Measurements from ENCODE around the gene QRSL1. TPM values are rescaled to one million over a fixed set of nuclear protein-coding genes. Genes with fewer than 3 reads are reported as not detected.
"Not testable (repeated sequence)": the region's sequence is repeated elsewhere in the genome, so short reads cannot be mapped to it uniquely, and the experiment has no call there.

QRSL1 gene
- total RNA-seq, result 10 to 100 TPM; 20.0 to 20.5 TPM

GRCh38 chr6:106629103-106629858, at the start of gene QRSL1, which contains the start of gene RTN4IP1:
QRSL1 (plus strand) TSS chr6:106629578; CDS start chr6:106629682, 104 bp downstream.
RTN4IP1 (minus strand) TSS chr6:106629498; CDS start chr6:106629021, 477 bp downstream.
- DNase-seq (ENCODE audit: low spot score in 2 of 2) (peak; percentile 77 to 89), ATAC-seq (peak; percentile 97 to 98)
- Mint-ChIP-seq H3K27ac (peak within 1 kb of the TSS; percentile 93 to 98), H3K36me3 (peaks cover 6 to 17% of the 10 kb centered on the region in 2 donors), H3K9me3 (no peaks in the 10 kb centered on the region)

GRCh38 chr6:106581468-106581867, 47.9 kb upstream of the QRSL1 start:
- DNase-seq (ENCODE audit: low spot score in 2 of 2) (no peak), ATAC-seq (no peak)
- Mint-ChIP-seq H3K36me3 (no peaks in the 10 kb centered on the region), H3K9me3 (no peaks in the 10 kb centered on the region), H3K27ac (no peak overlapping the region)

GRCh38 chr6:106586815-106587415, 42.5 kb upstream of the QRSL1 start:
- DNase-seq (ENCODE audit: low spot score in 2 of 2), result no peak
- Mint-ChIP-seq H3K27ac (no peak overlapping the region), H3K9me3 (no peaks in the 10 kb centered on the region), H3K36me3 (no peaks in the 10 kb centered on the region)
- ATAC-seq, result no peak

- DNase-seq (ENCODE audit: low spot score in 2 of 2); H3K36me3 Mint-ChIP-seq; ATAC-seq; H3K27ac Mint-ChIP-seq; H3K9me3 Mint-ChIP-seq: not testable (repeated sequence)
Measured at GRCh38 chr6:106588937-106589336, 40.4 kb upstream of the QRSL1 start.

- no peak overlapping the region for H3K27ac Mint-ChIP-seq
- no peaks in the 10 kb centered on the region for H3K36me3 Mint-ChIP-seq
- no peaks in the 10 kb centered on the region for H3K9me3 Mint-ChIP-seq
- no peak for DNase-seq (ENCODE audit: low spot score in 2 of 2)
- no peak for ATAC-seq
Measured at GRCh38 chr6:106591111-106591825, 38.1 kb upstream of the QRSL1 start.

GRCh38 chr6:106599440-106599839, 29.9 kb upstream of the QRSL1 start:
- no peak for DNase-seq (ENCODE audit: low spot score in 2 of 2)
- no peak for ATAC-seq
- Mint-ChIP-seq H3K27ac (no peak overlapping the region), H3K36me3 (peaks cover 4 to 5% of the 10 kb centered on the region in 2 donors), H3K9me3 (no peaks in the 10 kb centered on the region)

GRCh38 chr6:106600329-106600728, 29.0 kb upstream of the QRSL1 start:
- peaks cover 4 to 5% of the 10 kb centered on the region in 2 donors for H3K36me3 Mint-ChIP-seq
- ATAC-seq, result no peak

GRCh38 chr6:106608080-106608668, 21.2 kb upstream of the QRSL1 start:
- H3K36me3 Mint-ChIP-seq, result peaks cover 0 to 8% of the 10 kb centered on the region in 2 donors
- H3K9me3 Mint-ChIP-seq, result no peaks in the 10 kb centered on the region
- peak in 1 of 2 donors; percentile 42 for DNase-seq (ENCODE audit: low spot score in 2 of 2)

More at GRCh38 chr6:106600329-106600728, 29.0 kb upstream of the QRSL1 start:
- Mint-ChIP-seq H3K9me3 (no peaks in the 10 kb centered on the region), H3K27ac (peak overlapping the region in 1 of 2 donors; percentile 60)
- DNase-seq (ENCODE audit: low spot score in 2 of 2), result no peak

GRCh38 chr6:106609699-106610098, 19.7 kb upstream of the QRSL1 start:
- Mint-ChIP-seq H3K27ac (no peak overlapping the region), H3K9me3 (no peaks in the 10 kb centered on the region), H3K36me3 (peaks cover 0 to 17% of the 10 kb centered on the region in 2 donors)
- ATAC-seq (no peak), DNase-seq (ENCODE audit: low spot score in 2 of 2) (no peak)

More at GRCh38 chr6:106608080-106608668, 21.2 kb upstream of the QRSL1 start:
- ATAC-seq, result peak; percentile 51 to 71
- no peak overlapping the region for H3K27ac Mint-ChIP-seq

- ATAC-seq (no peak), DNase-seq (ENCODE audit: low spot score in 2 of 2) (no peak)
- Mint-ChIP-seq H3K36me3 (peaks cover 0 to 17% of the 10 kb centered on the region in 2 donors), H3K9me3 (no peaks in the 10 kb centered on the region), H3K27ac (no peak overlapping the region)
Measured at GRCh38 chr6:106611030-106611429, 18.3 kb upstream of the QRSL1 start.

- Mint-ChIP-seq H3K36me3 (peaks cover 0 to 17% of the 10 kb centered on the region in 2 donors), H3K9me3 (no peaks in the 10 kb centered on the region), H3K27ac (peak overlapping the region; percentile 73 to 74)
- DNase-seq (ENCODE audit: low spot score in 2 of 2) (no peak), ATAC-seq (peak; percentile 55 to 80)
Measured at GRCh38 chr6:106612671-106613416, 16.5 kb upstream of the QRSL1 start.

- H3K27ac Mint-ChIP-seq, result peak overlapping the region in 1 of 2 donors; percentile 74
- DNase-seq (ENCODE audit: low spot score in 2 of 2), result no peak
- H3K36me3 Mint-ChIP-seq, result peaks cover 0 to 17% of the 10 kb centered on the region in 2 donors
- no peak for ATAC-seq
- no peaks in the 10 kb centered on the region for H3K9me3 Mint-ChIP-seq
Measured at GRCh38 chr6:106613590-106613989, 15.8 kb upstream of the QRSL1 start.

- H3K9me3 Mint-ChIP-seq, result no peaks in the 10 kb centered on the region
- DNase-seq (ENCODE audit: low spot score in 2 of 2) (no peak), ATAC-seq (peak in 1 of 2 donors; percentile 51)
- peak overlapping the region; percentile 66 to 74 for H3K27ac Mint-ChIP-seq
- H3K36me3 Mint-ChIP-seq, result peaks cover 0 to 17% of the 10 kb centered on the region in 2 donors
Measured at GRCh38 chr6:106614166-106614565, 15.2 kb upstream of the QRSL1 start.

- ATAC-seq, result no peak
- H3K27ac Mint-ChIP-seq, result no peak overlapping the region
- H3K9me3 Mint-ChIP-seq, result no peaks in the 10 kb centered on the region
- DNase-seq (ENCODE audit: low spot score in 2 of 2), result no peak
- peaks cover 0 to 17% of the 10 kb centered on the region in 2 donors for H3K36me3 Mint-ChIP-seq
Measured at GRCh38 chr6:106614592-106615257, 14.7 kb upstream of the QRSL1 start.

- Mint-ChIP-seq H3K27ac (no peak overlapping the region), H3K36me3 (peaks cover 0 to 21% of the 10 kb centered on the region in 2 donors), H3K9me3 (no peaks in the 10 kb centered on the region)
- no peak for ATAC-seq
- no peak for DNase-seq (ENCODE audit: low spot score in 2 of 2)
Measured at GRCh38 chr6:106617302-106617701, 12.1 kb upstream of the QRSL1 start.

Measured in activated naive CD4-positive, alpha-beta T cell treated with anti-CD3 and anti-CD28 coated beads, Interleukin-2, amount 50 U/mL, for 72 hours (primary cell).